Neural progenitor cell (in vitro differentiated cells): Measurements from ENCODE around the gene HOXD11. TPM values are rescaled to one million over a fixed set of nuclear protein-coding genes. Genes with fewer than 3 reads are reported as not detected.

Experiments used
- DNase-seq: peaks from one replicate; pipeline ENCODE4 v3.0.0-alpha.2; 2016; ENCODE audit warnings: low spot score
- H2AFZ ChIP-seq: fragments of 200-600 bp; sonication (generic); replicated peaks from 2 replicates; pipeline ENCODE4 v1.6.1; 2016; ENCODE audit warnings: antibody characterized with exemption
- H3F3A ChIP-seq: fragments of 200-600 bp; sonication (generic); 2 replicates; pipeline ENCODE4 v1.6.1; 2016; ENCODE audit warnings: antibody characterized with exemption, low read depth
- H3K27ac ChIP-seq: fragments of 200-600 bp; sonication (generic); 2 replicates; pipeline ENCODE4 v1.5.1; 2016; ENCODE audit warnings: mild to moderate bottlenecking
- H3K27me3 ChIP-seq: fragments of 200-600 bp; sonication (generic); 2 replicates; pipeline ENCODE4 v1.6.1; 2016; ENCODE audit warnings: mild to moderate bottlenecking, moderate library complexity
- H3K36me3 ChIP-seq: fragments of 200-600 bp; sonication (generic); 2 replicates; pipeline ENCODE4 v1.5.1; 2016
- H3K4me1 ChIP-seq: fragments of 200-600 bp; sonication (generic); 2 replicates; pipeline ENCODE4 v1.6.1; 2016; ENCODE audit warnings: mixed run types
- H3K4me2 ChIP-seq: fragments of 200-600 bp; sonication (generic); 2 replicates; pipeline ENCODE4 v1.6.1; 2016
- H3K4me3 ChIP-seq: fragments of 200-600 bp; sonication (generic); 2 replicates; pipeline ENCODE4 v1.5.1; 2016
- H3K79me2 ChIP-seq: fragments of 200-600 bp; sonication (generic); 2 replicates; pipeline ENCODE4 v1.6.1; 2016; ENCODE audit warnings: low read depth
- H3K9ac ChIP-seq: fragments of 200-600 bp; sonication (generic); 2 replicates; pipeline ENCODE4 v1.6.1; 2016
- H3K9me3 ChIP-seq: fragments of 200-600 bp; sonication (generic); 2 replicates; pipeline ENCODE4 v1.5.1; 2016; ENCODE audit warnings: low read depth
- H4K20me1 ChIP-seq: fragments of 200-600 bp; sonication (generic); 2 replicates; pipeline ENCODE4 v1.6.1; 2016; ENCODE audit warnings: low read depth
- H3K27ac Mint-ChIP-seq: 3 replicates; pipeline ENCODE4 v1.8.0; 2021; ENCODE audit warnings: mixed read lengths
- H3K27me3 Mint-ChIP-seq: 2 replicates; pipeline ENCODE4 v1.8.0; 2022; ENCODE audit warnings: low read depth, mild to moderate bottlenecking, inconsistent platforms, moderate library complexity, mixed read lengths; ENCODE audit not compliant: insufficient read depth
- H3K36me3 Mint-ChIP-seq: 3 replicates; pipeline ENCODE4 v1.8.0; 2021; ENCODE audit warnings: mixed read lengths
- H3K4me1 Mint-ChIP-seq: 3 replicates; pipeline ENCODE4 v1.8.0; 2021; ENCODE audit warnings: mixed read lengths
- H3K4me3 Mint-ChIP-seq: 3 replicates; pipeline ENCODE4 v1.8.0; 2021; ENCODE audit warnings: mild to moderate bottlenecking, moderate library complexity, mixed read lengths
- H3K9me3 Mint-ChIP-seq: 3 replicates; pipeline ENCODE4 v1.8.0; 2020; ENCODE audit warnings: mixed read lengths
- EZH2 ChIP-seq: fragments of 200-600 bp; sonication (generic); IDR thresholded peaks from 2 replicates; pipeline ENCODE4 v1.6.1; 2017; ENCODE audit warnings: antibody characterized with exemption, mild to moderate bottlenecking, moderate library complexity
- EZH2phosphoT487 ChIP-seq: fragments of 200-600 bp; sonication (generic); IDR thresholded peaks from 2 replicates; pipeline ENCODE4 v1.6.1; 2017; ENCODE audit warnings: antibody characterized with exemption
- total RNA-seq: library from RNA; depleted of rRNA; stranded (reverse); fragments of >200 nt; gene quantifications from 2 replicates; pipeline ENCODE4 v1.2.3, GENCODE V29; 2015; ENCODE audit warnings: low replicate concordance
- TF ChIP-seq, protein P1 (sequence below): fragments of 200-600 bp; sonication (generic); IDR thresholded peaks from 2 replicates; pipeline ENCODE4 v1.5.1; 2017; ENCODE audit warnings: antibody characterized with exemption, mild to moderate bottlenecking

HOXD11 gene
- total RNA-seq, 1 donor from 2014 or later = not detected

DNA sequence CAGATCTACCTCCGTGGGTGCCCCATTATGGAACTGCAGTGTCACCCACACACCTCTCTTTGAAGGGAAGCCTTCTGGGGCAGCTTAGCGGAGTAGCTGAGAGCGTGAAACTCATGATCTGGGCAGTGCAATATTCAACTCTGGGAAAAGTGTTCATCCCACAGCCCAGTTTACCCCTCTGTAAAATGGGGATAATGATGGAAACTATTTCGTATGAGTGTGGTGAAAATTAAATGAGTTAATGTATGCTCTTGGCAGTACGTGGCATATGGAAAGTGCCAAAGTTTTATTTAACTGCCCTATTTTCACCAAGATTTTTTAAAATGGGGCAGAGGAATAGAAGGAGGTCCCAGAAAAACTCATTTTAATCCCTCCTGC is 34.8 kb upstream of the HOXD11 start:
- H3K9me3 ChIP-seq = no peaks in the 10 kb centered on the region
- Mint-ChIP-seq H3K9me3 (peaks cover 5% of the 10 kb centered on the region), H3K4me3 (no peak overlapping the region), H3K4me1 (peaks cover 10% of the 10 kb centered on the region), H3K27me3 (peaks cover 93% of the 10 kb centered on the region), H3K36me3 (no peaks in the 10 kb centered on the region), H3K27ac (no peak overlapping the region)
- H3K27ac ChIP-seq = no peak overlapping the region
- no peaks in the 10 kb centered on the region for H3K79me2 ChIP-seq
- no peak overlapping the region for H2AFZ ChIP-seq
- H3F3A ChIP-seq = peaks cover 3% of the 10 kb centered on the region
- H3K4me1 ChIP-seq = peaks cover 6% of the 10 kb centered on the region
- peaks cover 100% of the 10 kb centered on the region for H3K27me3 ChIP-seq
- DNase-seq = no peak
- TF ChIP-seq EZH2phosphoT487 = peak; percentile 8
- TF ChIP-seq, protein P1, sequence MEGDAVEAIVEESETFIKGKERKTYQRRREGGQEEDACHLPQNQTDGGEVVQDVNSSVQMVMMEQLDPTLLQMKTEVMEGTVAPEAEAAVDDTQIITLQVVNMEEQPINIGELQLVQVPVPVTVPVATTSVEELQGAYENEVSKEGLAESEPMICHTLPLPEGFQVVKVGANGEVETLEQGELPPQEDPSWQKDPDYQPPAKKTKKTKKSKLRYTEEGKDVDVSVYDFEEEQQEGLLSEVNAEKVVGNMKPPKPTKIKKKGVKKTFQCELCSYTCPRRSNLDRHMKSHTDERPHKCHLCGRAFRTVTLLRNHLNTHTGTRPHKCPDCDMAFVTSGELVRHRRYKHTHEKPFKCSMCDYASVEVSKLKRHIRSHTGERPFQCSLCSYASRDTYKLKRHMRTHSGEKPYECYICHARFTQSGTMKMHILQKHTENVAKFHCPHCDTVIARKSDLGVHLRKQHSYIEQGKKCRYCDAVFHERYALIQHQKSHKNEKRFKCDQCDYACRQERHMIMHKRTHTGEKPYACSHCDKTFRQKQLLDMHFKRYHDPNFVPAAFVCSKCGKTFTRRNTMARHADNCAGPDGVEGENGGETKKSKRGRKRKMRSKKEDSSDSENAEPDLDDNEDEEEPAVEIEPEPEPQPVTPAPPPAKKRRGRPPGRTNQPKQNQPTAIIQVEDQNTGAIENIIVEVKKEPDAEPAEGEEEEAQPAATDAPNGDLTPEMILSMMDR = no peak
- no peak overlapping the region for H3K4me3 ChIP-seq
- H4K20me1 ChIP-seq = peaks cover 75% of the 10 kb centered on the region
- H3K36me3 ChIP-seq = no peaks in the 10 kb centered on the region
- no peak overlapping the region for H3K4me2 ChIP-seq
- no peak overlapping the region for H3K9ac ChIP-seq

DNA sequence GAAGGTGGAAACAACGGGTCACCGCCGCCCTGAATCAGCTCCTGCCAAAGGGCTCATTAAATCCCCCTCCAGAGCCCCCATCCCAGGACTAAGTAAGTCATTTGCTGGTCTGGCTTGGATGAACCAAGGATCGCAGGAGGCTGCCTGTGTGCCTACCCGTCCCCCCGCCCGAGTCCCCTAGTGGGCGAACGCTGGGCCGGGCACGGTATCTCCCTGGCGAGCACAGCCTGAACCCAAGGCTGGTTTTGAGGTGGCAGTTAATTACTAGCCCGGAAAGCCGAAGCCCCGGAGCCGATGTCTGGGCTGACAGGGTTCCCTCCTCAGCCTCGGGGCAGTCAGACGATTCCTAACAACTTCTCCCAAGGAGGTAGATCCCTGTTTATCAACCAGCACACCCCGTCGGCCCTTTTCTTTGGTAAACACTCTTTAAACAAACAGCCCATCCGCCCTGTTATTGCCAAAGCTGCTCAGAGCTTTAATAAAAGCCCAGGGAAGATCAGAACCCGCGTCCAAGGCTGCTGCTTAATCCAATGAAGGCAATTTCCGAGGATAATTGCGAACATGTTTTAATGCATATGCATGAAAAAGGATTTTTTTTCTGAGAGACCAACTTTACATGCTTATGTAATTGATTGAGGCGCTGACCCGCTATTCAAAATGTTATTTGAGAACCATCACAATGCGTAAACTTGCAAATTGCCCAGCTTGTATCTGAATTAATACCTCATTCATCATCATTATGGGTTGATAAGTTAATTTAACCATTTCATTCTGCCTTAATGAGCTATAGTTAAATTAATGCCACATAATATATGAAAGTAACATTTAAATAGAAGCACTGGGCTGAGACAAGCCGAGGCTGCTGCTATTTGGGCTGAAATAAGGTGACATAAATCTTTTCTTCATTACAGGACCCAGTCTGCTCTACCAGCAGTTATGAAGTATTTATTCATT is 33.9 kb upstream of the HOXD11 start:
- no peaks in the 10 kb centered on the region for H3K36me3 ChIP-seq
- H3F3A ChIP-seq = peaks cover 3% of the 10 kb centered on the region
- no peaks in the 10 kb centered on the region for H3K79me2 ChIP-seq
- peak; percentile 50 for DNase-seq
- no peak overlapping the region for H2AFZ ChIP-seq
- TF ChIP-seq EZH2phosphoT487 = peak; percentile 70
- TF ChIP-seq EZH2 = peak; percentile 91
- TF ChIP-seq, protein P1 = no peak
- no peak overlapping the region for H3K9ac ChIP-seq
- Mint-ChIP-seq H3K9me3 (peaks cover 5% of the 10 kb centered on the region), H3K27me3 (peaks cover 90% of the 10 kb centered on the region), H3K36me3 (no peaks in the 10 kb centered on the region), H3K27ac (no peak overlapping the region), H3K4me1 (peaks cover 6% of the 10 kb centered on the region), H3K4me3 (no peak overlapping the region)
- H3K27me3 ChIP-seq = peaks cover 100% of the 10 kb centered on the region
- no peaks in the 10 kb centered on the region for H3K9me3 ChIP-seq
- H3K27ac ChIP-seq = no peak overlapping the region
- no peak overlapping the region for H3K4me3 ChIP-seq
- no peaks in the 10 kb centered on the region for H3K4me1 ChIP-seq
- no peak overlapping the region for H3K4me2 ChIP-seq
- peaks cover 70% of the 10 kb centered on the region for H4K20me1 ChIP-seq

DNA sequence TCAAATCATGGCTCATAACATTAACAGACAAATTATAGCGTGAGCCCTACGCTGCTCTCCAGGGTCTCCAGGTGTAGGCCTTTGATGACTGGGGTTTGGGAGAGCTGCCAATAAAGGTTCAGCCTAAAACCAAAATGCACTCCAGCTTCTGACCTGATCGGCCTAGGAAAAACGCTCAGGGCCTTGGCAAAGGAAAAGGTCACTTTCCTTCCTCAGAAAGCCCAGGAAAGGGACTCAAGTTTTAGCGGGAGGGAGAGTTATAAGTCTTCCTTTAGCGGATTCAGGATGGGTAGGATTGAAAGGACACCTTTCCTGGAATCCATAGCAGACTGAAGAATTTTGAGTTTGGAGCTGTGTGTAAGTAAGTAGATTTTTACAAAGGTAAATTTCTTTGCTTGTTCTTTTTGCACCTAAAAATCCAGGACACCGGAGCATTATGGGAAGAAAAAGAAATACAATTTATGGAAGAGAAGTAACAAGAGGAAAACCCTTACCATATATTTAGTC is 32.1 kb upstream of the HOXD11 start:
- no peak overlapping the region for H2AFZ ChIP-seq
- no peak overlapping the region for H3K9ac ChIP-seq
- H4K20me1 ChIP-seq = peaks cover 69% of the 10 kb centered on the region
- no peak for DNase-seq
- H3K4me2 ChIP-seq = no peak overlapping the region
- TF ChIP-seq EZH2phosphoT487 (peak; percentile 59), EZH2 (peak; percentile 26)
- TF ChIP-seq, protein P1 = no peak
- Mint-ChIP-seq H3K36me3 (no peaks in the 10 kb centered on the region), H3K9me3 (peaks cover 5% of the 10 kb centered on the region), H3K27ac (no peak overlapping the region), H3K27me3 (peaks cover 88% of the 10 kb centered on the region), H3K4me3 (no peak overlapping the region), H3K4me1 (peaks cover 6% of the 10 kb centered on the region)
- H3K79me2 ChIP-seq = no peaks in the 10 kb centered on the region
- peaks cover 17% of the 10 kb centered on the region for H3F3A ChIP-seq
- no peaks in the 10 kb centered on the region for H3K36me3 ChIP-seq
- no peaks in the 10 kb centered on the region for H3K4me1 ChIP-seq
- H3K4me3 ChIP-seq = no peak overlapping the region
- no peak overlapping the region for H3K27ac ChIP-seq
- no peaks in the 10 kb centered on the region for H3K9me3 ChIP-seq
- H3K27me3 ChIP-seq = peaks cover 100% of the 10 kb centered on the region
